ENCODE measurements around the gene LGALS9.

DNA sequence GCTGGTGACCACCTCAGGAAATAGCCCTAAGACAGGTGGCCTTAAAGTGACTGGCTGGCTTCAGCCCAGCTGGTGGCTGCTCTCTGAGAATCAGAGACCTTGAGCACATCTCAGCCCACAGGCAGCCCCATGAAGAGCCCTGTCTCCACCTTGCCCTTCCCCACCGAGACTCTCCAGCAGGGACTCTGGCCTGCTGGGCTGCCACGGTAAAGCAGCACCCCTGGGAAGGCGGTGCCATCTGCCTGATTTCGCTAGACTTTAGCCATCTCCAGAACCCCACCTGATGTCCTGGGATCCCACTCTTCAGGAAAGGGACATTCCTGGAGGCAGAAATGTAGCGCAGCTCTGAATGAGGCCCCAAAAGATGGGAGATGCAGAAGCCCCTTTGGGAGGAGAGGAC is 45.2 kb upstream of the LGALS9 start:
- TF ChIP-seq, protein P1, sequence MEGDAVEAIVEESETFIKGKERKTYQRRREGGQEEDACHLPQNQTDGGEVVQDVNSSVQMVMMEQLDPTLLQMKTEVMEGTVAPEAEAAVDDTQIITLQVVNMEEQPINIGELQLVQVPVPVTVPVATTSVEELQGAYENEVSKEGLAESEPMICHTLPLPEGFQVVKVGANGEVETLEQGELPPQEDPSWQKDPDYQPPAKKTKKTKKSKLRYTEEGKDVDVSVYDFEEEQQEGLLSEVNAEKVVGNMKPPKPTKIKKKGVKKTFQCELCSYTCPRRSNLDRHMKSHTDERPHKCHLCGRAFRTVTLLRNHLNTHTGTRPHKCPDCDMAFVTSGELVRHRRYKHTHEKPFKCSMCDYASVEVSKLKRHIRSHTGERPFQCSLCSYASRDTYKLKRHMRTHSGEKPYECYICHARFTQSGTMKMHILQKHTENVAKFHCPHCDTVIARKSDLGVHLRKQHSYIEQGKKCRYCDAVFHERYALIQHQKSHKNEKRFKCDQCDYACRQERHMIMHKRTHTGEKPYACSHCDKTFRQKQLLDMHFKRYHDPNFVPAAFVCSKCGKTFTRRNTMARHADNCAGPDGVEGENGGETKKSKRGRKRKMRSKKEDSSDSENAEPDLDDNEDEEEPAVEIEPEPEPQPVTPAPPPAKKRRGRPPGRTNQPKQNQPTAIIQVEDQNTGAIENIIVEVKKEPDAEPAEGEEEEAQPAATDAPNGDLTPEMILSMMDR (tag by site-specific recombination; IDR thresholded peaks at IDR 0.05), result no peak
- no peak for TF ChIP-seq ZNF274 (IDR thresholded peaks at IDR 0.05; ENCODE audit: low read length)
- no peak for TF ChIP-seq ZNF274 (tag by site-specific recombination; IDR thresholded peaks at IDR 0.05; ENCODE audit: borderline replicate concordance)
- TF ChIP-seq SETDB1 (IDR thresholded peaks at IDR 0.05; ENCODE audit: insufficient read length, low read length), result no peak
- TF ChIP-seq, protein P2, sequence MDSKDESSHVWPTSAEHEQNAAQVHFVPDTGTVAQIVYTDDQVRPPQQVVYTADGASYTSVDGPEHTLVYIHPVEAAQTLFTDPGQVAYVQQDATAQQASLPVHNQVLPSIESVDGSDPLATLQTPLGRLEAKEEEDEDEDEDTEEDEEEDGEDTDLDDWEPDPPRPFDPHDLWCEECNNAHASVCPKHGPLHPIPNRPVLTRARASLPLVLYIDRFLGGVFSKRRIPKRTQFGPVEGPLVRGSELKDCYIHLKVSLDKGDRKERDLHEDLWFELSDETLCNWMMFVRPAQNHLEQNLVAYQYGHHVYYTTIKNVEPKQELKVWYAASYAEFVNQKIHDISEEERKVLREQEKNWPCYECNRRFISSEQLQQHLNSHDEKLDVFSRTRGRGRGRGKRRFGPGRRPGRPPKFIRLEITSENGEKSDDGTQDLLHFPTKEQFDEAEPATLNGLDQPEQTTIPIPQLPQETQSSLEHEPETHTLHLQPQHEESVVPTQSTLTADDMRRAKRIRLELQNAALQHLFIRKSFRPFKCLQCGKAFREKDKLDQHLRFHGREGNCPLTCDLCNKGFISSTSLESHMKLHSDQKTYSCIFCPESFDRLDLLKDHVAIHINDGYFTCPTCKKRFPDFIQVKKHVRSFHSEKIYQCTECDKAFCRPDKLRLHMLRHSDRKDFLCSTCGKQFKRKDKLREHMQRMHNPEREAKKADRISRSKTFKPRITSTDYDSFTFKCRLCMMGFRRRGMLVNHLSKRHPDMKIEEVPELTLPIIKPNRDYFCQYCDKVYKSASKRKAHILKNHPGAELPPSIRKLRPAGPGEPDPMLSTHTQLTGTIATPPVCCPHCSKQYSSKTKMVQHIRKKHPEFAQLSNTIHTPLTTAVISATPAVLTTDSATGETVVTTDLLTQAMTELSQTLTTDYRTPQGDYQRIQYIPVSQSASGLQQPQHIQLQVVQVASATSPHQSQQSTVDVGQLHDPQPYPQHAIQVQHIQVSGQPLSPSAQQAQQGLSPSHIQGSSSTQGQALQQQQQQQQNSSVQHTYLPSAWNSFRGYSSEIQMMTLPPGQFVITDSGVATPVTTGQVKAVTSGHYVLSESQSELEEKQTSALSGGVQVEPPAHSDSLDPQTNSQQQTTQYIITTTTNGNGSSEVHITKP (tag by site-specific recombination; IDR thresholded peaks at IDR 0.05), result no peak
- TF ChIP-seq ZNF785 (tag by site-specific recombination; IDR thresholded peaks at IDR 0.05), result no peak
- TF ChIP-seq KLF16 (tag by site-specific recombination; IDR thresholded peaks at IDR 0.05), result no peak
- no peak for TF ChIP-seq ZNF777 (tag by site-specific recombination; IDR thresholded peaks at IDR 0.05; ENCODE audit: borderline replicate concordance)
- TF ChIP-seq YY1 (tag by site-specific recombination; IDR thresholded peaks at IDR 0.05), result no peak
- TF ChIP-seq, protein P3, sequence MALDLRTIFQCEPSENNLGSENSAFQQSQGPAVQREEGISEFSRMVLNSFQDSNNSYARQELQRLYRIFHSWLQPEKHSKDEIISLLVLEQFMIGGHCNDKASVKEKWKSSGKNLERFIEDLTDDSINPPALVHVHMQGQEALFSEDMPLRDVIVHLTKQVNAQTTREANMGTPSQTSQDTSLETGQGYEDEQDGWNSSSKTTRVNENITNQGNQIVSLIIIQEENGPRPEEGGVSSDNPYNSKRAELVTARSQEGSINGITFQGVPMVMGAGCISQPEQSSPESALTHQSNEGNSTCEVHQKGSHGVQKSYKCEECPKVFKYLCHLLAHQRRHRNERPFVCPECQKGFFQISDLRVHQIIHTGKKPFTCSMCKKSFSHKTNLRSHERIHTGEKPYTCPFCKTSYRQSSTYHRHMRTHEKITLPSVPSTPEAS (tag by site-specific recombination; IDR thresholded peaks at IDR 0.05), result no peak
- no peak for TF ChIP-seq ZNF423 (tag by site-specific recombination; IDR thresholded peaks at IDR 0.05)

All from HEK293 (cell line).